ENCODE results near the gene SH3RF3.

SH3RF3 gene

GRCh38 chr2:109407276-109408042 lies 278.5 kb downstream of the SH3RF3 start:
- DNase-seq (ENCODE audit: low read depth), result peak; percentile 80
- H3K4me3 ChIP-seq (ENCODE audit: low read depth, low read length), result no peak overlapping the region
- TF ChIP-seq CTCF (IDR thresholded peaks at IDR 0.05; ENCODE audit: control insufficient read depth, extremely low read depth, insufficient read depth), result peak; percentile 22; the same call in 1 of the 2 replicates

- no peak for DNase-seq (ENCODE audit: low read depth)
- no peak overlapping the region for H3K4me3 ChIP-seq (ENCODE audit: low read depth, low read length)
- TF ChIP-seq CTCF (IDR thresholded peaks at IDR 0.05; ENCODE audit: control insufficient read depth, extremely low read depth, insufficient read depth), result no peak
Observed at GRCh38 chr2:109408043-109408335, 279.0 kb downstream of the SH3RF3 start.

GRCh38 chr2:109409321-109410038 lies 280.5 kb downstream of the SH3RF3 start:
- H3K4me3 ChIP-seq (ENCODE audit: low read depth, low read length), result no peak overlapping the region
- TF ChIP-seq CTCF (IDR thresholded peaks at IDR 0.05; ENCODE audit: control insufficient read depth, extremely low read depth, insufficient read depth), result no peak
- no peak for DNase-seq (ENCODE audit: low read depth)

- DNase-seq (ENCODE audit: low read depth), result peak; percentile 14
- no peak overlapping the region for H3K4me3 ChIP-seq (ENCODE audit: low read depth, low read length)
- no peak for TF ChIP-seq CTCF (IDR thresholded peaks at IDR 0.05; ENCODE audit: control insufficient read depth, extremely low read depth, insufficient read depth)
Observed at GRCh38 chr2:109410039-109410815, 281.2 kb downstream of the SH3RF3 start.

GRCh38 chr2:109411640-109412325 lies 282.8 kb downstream of the SH3RF3 start:
- TF ChIP-seq CTCF (IDR thresholded peaks at IDR 0.05; ENCODE audit: control insufficient read depth, extremely low read depth, insufficient read depth), result no peak
- no peak overlapping the region for H3K4me3 ChIP-seq (ENCODE audit: low read depth, low read length)
- DNase-seq (ENCODE audit: low read depth), result no peak

GRCh38 chr2:109415581-109416013 lies 286.6 kb downstream of the SH3RF3 start:
- DNase-seq (ENCODE audit: low read depth), result no peak
- H3K4me3 ChIP-seq (ENCODE audit: low read depth, low read length), result no peak overlapping the region
- no peak for TF ChIP-seq CTCF (IDR thresholded peaks at IDR 0.05; ENCODE audit: control insufficient read depth, extremely low read depth, insufficient read depth)
